ENCODE data around the gene BID.

Gene BID

GRCh38 chr22:17739196-17739975 is 34.9 kb downstream of the BID start:
- no peak for FAIRE-seq
- no peak for DNase-seq (ENCODE audit: insufficient read length)
- no peak for TF ChIP-seq TAF1 (IDR thresholded peaks at IDR 0.05; ENCODE audit: borderline replicate concordance, low read depth, low read length)
- TF ChIP-seq POLR2AphosphoS5 (IDR thresholded peaks at IDR 0.05; ENCODE audit: low read depth, low read length) = no peak

GRCh38 chr22:17738386-17739128 is 35.7 kb downstream of the BID start:
- no peak for TF ChIP-seq TAF1 (IDR thresholded peaks at IDR 0.05; ENCODE audit: borderline replicate concordance, low read depth, low read length)
- no peak for DNase-seq (ENCODE audit: insufficient read length)
- FAIRE-seq = no peak

- TF ChIP-seq POLR2A (IDR thresholded peaks at IDR 0.05; ENCODE audit: low read depth, low read length) (no peak), POLR2AphosphoS5 (IDR thresholded peaks at IDR 0.05; ENCODE audit: low read depth, low read length) (no peak), TAF1 (IDR thresholded peaks at IDR 0.05; ENCODE audit: borderline replicate concordance, low read depth, low read length) (no peak)
- DNase-seq (ENCODE audit: insufficient read length) = no peak
- peak; percentile 36 for FAIRE-seq
Observed at GRCh38 chr22:17734187-17734586, 40.1 kb downstream of the BID start.

- TF ChIP-seq POLR2AphosphoS5 (IDR thresholded peaks at IDR 0.05; ENCODE audit: low read depth, low read length) (no peak; the same call in 1 of the 2 replicates), TAF1 (IDR thresholded peaks at IDR 0.05; ENCODE audit: borderline replicate concordance, low read depth, low read length) (no peak), POLR2A (IDR thresholded peaks at IDR 0.05; ENCODE audit: low read depth, low read length) (no peak)
- no peak for DNase-seq (ENCODE audit: insufficient read length)
- FAIRE-seq = no peak
Observed at GRCh38 chr22:17733466-17733865, 40.8 kb downstream of the BID start.

- no peak for DNase-seq (ENCODE audit: insufficient read length)
- no peak for TF ChIP-seq POLR2AphosphoS5 (IDR thresholded peaks at IDR 0.05; ENCODE audit: low read depth, low read length)
- no peak for TF ChIP-seq TAF1 (IDR thresholded peaks at IDR 0.05; ENCODE audit: borderline replicate concordance, low read depth, low read length)
- TF ChIP-seq POLR2A (IDR thresholded peaks at IDR 0.05; ENCODE audit: low read depth, low read length) = no peak
- no peak for FAIRE-seq
Observed at GRCh38 chr22:17732251-17732854, 41.9 kb downstream of the BID start.

GRCh38 chr22:17729561-17729960 is 44.7 kb downstream of the BID start:
- no peak for TF ChIP-seq TAF1 (IDR thresholded peaks at IDR 0.05; ENCODE audit: borderline replicate concordance, low read depth, low read length)
- no peak for DNase-seq (ENCODE audit: insufficient read length)
- no peak for FAIRE-seq

- FAIRE-seq = no peak
- TF ChIP-seq POLR2A (IDR thresholded peaks at IDR 0.05; ENCODE audit: low read depth, low read length) (no peak), POLR2AphosphoS5 (IDR thresholded peaks at IDR 0.05; ENCODE audit: low read depth, low read length) (no peak), TAF1 (IDR thresholded peaks at IDR 0.05; ENCODE audit: borderline replicate concordance, low read depth, low read length) (no peak)
- DNase-seq (ENCODE audit: insufficient read length) = no peak
Observed at GRCh38 chr22:17728786-17729185, 45.5 kb downstream of the BID start.

- FAIRE-seq (no peak), DNase-seq (ENCODE audit: insufficient read length) (no peak)
- no peak for TF ChIP-seq TAF1 (IDR thresholded peaks at IDR 0.05; ENCODE audit: borderline replicate concordance, low read depth, low read length)
- no peak for TF ChIP-seq POLR2AphosphoS5 (IDR thresholded peaks at IDR 0.05; ENCODE audit: low read depth, low read length)
- TF ChIP-seq POLR2A (IDR thresholded peaks at IDR 0.05; ENCODE audit: low read depth, low read length) = no peak
Observed at GRCh38 chr22:17726928-17727897, 47.1 kb downstream of the BID start.

GRCh38 chr22:17726006-17726927 is 48.0 kb downstream of the BID start:
- no peak for FAIRE-seq
- TF ChIP-seq POLR2AphosphoS5 (IDR thresholded peaks at IDR 0.05; ENCODE audit: low read depth, low read length) (no peak), TAF1 (IDR thresholded peaks at IDR 0.05; ENCODE audit: borderline replicate concordance, low read depth, low read length) (no peak), POLR2A (IDR thresholded peaks at IDR 0.05; ENCODE audit: low read depth, low read length) (no peak)
- no peak for DNase-seq (ENCODE audit: insufficient read length)

- FAIRE-seq (no peak), DNase-seq (ENCODE audit: insufficient read length) (no peak)
- TF ChIP-seq TAF1 (IDR thresholded peaks at IDR 0.05; ENCODE audit: borderline replicate concordance, low read depth, low read length) (no peak), POLR2A (IDR thresholded peaks at IDR 0.05; ENCODE audit: low read depth, low read length) (no peak), POLR2AphosphoS5 (IDR thresholded peaks at IDR 0.05; ENCODE audit: low read depth, low read length) (no peak)
Observed at GRCh38 chr22:17725500-17725796, 48.8 kb downstream of the BID start.

Measured in GM12892 (cell line).